GM23248 (cell line): ENCODE data around the gene FAM83E.

Experiments
- EZH2 ChIP-seq: fragments of 200-600 bp; sonication (generic); IDR thresholded peaks from 2 replicates; pipeline ENCODE4 v1.6.1; 2018; ENCODE audit warnings: antibody characterized with exemption, mild to moderate bottlenecking; ENCODE audit not compliant: insufficient read depth, poor library complexity, severe bottlenecking
- EZH2phosphoT487 ChIP-seq: fragments of 200-600 bp; sonication (generic); IDR thresholded peaks from 2 replicates; pipeline ENCODE4 v1.6.1; 2018; ENCODE audit warnings: antibody characterized with exemption, moderate library complexity, mild to moderate bottlenecking, low read depth; ENCODE audit not compliant: insufficient read depth

DNA sequence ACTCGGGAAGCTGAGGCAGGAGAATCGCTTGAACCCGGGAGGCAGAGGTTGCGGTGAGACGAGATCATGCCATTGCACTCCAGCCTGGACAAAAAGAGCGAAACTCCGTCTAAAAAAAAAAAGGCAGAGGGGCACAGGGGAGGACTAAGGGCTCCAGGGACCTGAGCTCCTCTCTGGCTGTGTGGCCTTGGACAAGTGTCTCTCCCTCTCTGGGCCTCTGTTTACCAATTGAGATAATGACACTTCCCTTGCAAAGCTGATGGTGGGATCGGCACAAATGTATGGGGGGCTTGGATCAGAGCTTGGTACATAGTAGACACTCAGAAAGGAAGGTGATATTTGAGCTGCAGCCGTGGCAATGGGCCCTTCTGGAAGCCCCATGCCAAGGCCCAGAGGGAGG is 19.7 kb downstream of the FAM83E start:
- TF ChIP-seq EZH2 (no peak), EZH2phosphoT487 (no peak)
